CMK (cell line): ENCODE measurements around the gene GRAP2.
A peak's percentile ranks its signal among the peaks of the same experiment; 100 is the strongest.
"Not testable (repeated sequence)": the region's sequence is repeated elsewhere in the genome, so short reads cannot be mapped to it uniquely, and the experiment has no call there.

Source experiments
- DNase-seq: peaks from one replicate; pipeline ENCODE4 v3.0.0-alpha.2; 2010; ENCODE audit warnings: low read depth

Gene GRAP2

DNA sequence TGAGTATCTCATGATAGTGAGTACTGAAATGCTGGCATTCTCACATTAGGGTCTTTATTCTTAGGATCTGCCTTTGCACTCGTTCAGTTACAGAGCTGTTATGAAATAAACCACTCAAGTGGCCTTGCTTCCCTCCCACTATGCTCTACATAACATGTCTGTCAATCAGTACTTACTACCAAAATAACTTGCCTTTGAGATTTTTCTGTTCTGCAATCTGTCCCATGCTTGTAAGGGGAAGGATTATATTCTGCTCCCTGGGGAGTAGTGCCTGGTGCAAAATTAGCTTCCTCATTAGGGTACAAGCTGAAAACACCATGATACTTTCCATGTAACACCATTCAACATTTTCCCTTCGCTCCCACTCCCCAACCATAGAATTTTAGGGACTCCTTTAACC is 1.9 kb upstream of the GRAP2 start:
- DNase-seq: no peak

DNA sequence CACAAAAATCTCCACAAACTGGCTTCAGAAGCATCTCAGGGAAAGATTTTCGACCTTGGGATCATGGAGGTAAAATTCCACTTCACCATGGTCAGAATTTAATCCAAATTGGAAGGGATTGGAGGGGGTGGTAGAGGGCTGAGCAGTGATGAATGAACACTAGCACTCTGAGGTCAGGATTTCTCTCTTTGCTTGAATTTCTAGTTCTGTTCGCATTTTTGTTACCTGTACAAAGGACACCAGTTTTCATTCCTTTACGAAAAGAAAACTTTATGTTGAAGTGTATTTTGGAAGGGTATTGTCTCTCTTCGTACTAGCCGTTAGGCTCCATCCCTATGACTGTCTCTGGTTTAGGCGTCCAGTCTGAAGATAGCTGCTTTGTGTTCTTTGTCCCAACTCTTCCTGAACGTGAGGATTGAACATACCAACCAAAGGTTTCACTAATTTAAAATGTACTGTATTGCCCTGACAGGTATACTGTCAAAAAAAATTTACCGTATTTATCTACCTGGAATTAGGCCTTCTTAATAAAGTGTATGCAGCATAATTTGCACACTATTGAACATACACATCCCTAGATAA is 772 bp downstream of the GRAP2 start:
- no peak for DNase-seq

DNA sequence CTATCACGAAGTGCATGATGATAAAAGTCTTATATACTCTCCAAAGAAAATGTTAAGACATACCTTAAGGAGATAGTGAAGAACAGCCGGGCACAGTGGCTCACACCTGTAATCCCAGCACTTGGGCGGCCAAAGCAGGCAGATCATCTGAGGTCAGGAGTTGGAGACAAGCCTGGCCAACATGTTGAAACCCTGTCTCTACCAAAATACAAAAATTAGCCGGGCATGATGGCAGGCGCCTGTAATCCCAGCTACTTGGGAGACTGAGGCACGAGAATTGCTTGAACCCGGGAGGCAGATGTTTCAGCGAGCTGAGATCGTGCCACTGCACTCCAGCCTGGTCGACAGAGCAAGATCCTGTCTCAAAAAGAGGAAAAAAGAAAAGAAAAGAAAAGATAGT is 3.1 kb downstream of the GRAP2 start:
- not testable (repeated sequence) for DNase-seq

DNA sequence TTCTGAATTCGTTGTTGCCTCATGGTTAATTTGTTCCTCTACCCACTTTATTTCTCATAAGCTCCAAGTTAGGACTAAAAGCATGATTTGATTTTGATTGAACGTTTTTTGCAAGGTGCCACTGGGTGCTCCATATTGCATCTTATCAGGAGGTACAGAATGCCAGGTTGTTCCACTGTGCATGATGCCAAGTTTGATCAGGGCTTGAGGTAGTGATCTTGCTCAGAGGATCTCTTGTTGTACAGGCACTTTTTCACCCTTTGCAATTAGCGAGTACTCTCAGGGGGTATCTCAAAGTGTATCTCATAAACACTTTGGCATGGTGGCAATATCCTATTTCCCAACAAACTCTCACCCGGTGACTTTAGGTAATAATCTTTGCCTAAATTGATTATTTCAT is 4.0 kb downstream of the GRAP2 start:
- DNase-seq: no peak

DNA sequence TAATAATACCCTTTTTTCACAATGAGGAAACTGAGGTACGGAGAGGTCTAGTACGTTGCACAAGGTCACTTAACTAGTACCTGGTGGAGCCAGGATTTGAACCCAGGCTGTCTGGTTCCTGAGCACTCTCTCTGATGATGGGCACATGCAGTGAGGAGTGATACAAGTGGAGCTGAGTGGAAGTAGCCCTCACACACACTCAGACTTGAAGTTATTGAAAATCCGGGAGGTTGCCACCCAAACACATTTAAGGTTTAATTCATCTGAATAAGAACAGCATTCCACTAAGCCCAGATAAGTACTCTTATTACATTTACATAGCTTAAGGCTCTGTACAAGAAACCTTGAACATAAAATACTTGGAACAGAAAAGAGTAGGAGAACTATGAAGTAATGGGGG is 4.8 kb downstream of the GRAP2 start:
- DNase-seq: no peak

DNA sequence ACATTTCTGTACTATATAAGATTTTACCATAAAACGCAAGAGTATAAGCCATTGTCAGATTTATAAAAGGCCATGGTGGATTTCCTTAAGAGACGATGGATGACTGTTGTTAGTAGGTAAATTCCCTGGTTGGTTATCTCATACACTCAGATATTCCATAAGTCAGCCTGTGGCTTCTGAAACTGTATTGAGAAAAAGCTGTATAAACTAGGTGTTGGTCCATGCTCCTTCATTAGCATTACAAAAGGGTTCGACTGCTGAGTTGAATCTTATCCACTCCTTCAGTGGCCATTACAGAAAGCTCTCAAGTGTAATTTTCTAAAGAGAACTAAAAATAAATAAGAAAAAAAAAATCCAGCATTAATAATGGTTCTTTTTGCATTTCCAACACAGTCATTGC is 5.3 kb downstream of the GRAP2 start:
- DNase-seq: no peak

DNA sequence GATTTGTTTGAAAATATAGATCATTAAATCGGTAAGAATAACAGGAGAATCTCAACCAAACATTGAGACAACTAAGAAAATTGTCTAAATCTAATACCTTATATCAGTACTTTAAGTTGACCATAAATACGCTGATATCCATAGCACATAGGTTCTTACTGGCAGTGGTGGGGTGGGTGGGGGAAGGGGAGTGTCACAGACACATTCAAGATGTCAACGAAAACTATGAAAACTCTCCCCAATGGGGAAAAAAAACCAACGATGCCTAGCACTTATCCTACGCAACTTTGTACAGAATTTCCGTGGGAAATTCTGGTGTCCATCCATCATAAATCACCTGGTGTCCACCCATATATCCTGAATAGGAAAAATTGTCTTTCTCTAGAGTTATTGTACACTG is 6.2 kb downstream of the GRAP2 start:
- DNase-seq: no peak

DNA sequence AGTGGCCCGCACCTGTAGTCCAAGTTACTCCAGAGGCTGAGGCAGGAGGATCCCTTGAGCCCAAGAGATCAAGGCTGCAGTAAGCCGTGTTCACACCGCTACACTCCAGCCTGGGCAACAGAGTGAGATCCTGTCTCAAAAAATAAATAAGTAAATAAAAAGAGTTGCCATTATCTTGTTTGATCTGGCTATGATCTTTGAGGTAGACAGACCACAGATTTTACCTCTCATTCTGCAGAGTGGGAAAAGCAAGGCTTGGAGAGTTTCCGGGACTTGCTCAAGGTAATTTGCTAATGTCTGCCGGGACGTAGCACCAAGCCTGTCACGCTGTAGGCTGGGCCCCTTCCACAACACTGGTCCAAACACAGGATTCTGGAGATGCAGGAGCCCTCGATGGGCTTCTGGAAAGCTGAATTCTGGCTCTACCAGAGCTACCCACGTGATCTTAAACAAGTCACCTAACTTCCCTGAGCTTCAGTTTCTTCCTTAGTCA is 6.8 kb downstream of the GRAP2 start:
- DNase-seq: no peak

DNA sequence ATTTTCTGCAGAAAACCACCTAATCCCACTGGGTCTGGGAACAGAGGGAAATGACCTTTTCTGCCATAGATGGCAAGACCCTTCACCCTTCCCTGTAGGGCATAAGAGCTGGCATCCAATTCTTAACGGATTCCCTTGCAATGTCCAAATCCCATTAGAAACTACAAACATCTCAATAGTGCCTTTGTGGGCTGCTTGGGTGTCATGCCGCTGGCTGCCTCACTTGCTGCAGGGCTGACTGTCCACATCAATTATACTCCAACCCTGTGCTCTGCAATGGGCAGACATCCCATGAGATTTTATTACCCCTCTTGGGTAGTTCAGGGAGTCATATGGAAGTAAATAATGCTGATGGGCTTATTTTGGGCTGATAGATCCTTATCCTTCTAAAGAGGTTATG is 7.3 kb downstream of the GRAP2 start:
- no peak for DNase-seq

DNA sequence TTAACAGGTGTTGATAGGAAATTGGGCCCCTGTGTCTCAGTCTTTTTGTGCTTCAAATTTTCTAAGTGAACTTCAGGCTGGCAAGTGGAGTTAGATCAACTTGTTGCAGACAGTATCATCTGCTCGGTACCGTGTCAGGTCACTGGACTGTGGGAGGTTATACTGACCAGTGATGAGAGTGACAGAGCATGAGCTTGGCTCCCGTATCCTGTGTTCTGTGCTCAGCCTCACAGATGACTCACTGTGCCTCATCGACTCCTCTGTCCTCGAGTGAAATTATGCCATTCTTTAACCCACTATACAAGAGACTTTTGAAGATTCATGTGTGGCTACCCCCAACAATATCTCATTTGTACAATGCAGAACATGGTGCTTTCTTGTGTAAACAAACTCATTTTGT is 7.9 kb downstream of the GRAP2 start:
- DNase-seq: no peak

DNA sequence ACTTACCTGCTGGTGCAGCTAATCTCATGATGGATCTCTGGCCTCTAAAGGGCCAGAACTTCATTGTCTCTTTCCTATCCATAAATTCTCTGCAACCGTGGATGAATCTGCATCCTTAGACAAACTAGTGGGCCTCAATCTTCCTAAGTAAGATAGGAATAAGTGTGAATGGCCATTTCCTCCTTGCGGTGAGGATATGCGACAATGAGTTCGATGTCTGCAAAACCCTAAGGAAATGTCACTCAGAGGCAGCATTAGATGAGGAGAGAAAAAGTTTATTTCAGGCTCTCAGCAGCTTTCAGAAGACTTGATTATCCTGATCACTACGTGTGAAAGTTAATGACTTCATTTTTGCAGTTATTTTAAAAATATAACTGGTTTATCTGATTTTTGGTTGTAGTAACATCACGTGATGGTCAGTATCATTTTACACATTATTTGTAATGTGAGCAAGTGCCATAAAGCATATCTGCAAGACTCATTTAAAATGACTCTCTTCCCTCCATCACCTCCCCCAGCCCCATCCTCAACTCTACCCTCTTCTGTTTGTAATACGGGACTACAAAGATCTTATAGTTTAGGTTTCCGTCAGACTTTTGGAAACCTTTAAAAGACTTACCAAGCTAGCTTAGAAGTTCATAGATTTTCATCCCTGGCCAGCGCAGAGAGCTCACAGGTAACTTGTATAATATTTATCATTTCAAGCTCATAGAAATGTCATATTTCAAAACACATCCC is 10.2 kb downstream of the GRAP2 start:
- no peak for DNase-seq

DNA sequence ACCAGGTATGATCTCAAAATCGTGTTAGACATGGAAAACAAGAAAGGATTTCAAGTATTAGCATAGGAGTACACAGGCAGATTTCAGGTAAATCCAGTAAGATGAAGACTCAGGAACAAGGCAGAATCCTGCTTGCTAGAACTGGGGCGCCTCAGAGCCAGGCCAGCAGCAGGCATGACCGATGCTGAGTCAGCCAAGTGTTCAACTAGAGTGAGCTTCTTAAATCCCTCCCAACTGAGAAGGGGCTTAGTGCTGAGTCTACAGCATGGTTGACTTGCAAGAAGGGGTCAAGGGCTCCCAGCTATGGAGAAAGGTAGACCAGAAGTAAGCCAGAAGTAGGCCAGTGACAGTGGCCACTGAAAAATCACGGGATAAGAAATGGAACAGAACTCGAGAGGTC is 12.4 kb downstream of the GRAP2 start:
- DNase-seq: no peak

DNA sequence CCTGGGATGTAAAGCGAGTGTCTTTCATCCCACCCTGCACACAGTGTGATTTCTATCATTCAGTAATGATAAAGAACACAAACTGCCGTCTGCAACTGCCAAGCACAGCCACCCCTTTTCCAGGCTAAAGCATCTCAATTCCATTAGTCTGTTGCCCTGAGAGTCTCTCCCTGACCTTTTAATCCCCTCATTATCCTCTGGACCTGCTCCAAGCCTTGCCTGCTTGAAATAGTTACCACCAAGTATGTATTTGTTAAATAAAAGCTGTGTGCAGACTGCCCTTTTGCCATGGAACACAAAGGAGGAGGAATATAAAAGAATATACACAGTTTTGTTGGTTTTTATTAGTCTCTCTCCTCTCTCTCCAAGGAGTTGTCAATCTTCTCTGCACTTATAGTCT is 13.0 kb downstream of the GRAP2 start:
- DNase-seq: no peak

DNA sequence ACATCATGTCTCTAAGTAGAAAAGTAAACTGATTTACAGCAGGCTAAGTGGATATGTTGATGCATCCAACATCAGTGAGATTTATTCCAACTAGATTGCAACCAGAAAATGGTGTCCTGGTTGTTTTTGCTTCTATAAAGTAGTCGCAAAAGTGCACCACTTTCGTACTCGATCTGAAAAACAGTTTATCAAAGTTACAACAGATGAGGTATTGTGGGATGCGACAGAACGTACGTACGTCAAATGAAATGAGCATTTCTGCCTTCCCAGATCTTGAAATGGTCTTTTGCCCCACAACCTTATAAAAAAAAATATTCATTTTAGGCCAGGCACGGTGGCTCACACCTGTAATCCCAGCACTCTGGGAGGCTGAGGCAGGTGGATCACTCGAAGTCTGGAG is 13.7 kb downstream of the GRAP2 start:
- DNase-seq: no peak

DNA sequence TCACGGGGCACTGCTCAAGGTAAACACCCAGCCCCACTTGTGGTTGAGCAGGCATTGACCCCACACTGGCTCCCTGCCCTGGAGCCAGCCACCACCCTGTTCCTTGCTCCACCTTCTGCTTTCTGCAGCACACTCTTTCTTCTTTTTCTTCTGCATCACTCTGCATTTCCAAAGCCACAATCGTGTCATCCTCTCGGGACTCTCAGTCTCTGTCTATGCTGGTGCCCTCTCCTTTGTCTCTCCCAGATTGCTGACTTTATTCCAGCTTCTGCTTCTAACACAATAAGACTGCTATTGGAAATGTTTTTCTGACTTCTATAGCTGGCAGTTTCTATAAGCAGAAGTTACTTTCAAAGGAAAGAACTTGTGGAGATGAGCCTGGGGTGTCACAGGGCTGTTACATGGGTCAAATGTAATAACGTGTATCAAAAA is 14.4 kb downstream of the GRAP2 start:
- DNase-seq: no peak

DNA sequence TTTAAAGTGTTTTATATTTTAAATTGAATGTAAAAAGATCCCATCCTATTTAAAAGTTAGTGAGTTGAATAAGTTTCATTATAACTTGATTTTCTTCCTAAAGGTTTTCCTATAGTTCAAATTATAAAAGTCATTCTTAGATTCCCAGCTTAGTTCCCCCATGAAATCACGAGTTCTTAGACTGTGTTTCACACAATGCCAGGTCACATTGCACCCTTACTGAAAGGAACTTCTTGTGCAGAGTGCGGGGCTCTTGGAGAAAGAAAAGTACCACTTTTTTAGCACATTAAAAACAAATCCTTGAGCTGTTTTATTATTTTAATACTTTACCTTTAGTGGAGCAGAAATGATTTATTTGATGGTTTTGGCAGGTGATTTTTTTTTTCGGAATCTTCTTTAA is 15.6 kb downstream of the GRAP2 start:
- DNase-seq: no peak

DNA sequence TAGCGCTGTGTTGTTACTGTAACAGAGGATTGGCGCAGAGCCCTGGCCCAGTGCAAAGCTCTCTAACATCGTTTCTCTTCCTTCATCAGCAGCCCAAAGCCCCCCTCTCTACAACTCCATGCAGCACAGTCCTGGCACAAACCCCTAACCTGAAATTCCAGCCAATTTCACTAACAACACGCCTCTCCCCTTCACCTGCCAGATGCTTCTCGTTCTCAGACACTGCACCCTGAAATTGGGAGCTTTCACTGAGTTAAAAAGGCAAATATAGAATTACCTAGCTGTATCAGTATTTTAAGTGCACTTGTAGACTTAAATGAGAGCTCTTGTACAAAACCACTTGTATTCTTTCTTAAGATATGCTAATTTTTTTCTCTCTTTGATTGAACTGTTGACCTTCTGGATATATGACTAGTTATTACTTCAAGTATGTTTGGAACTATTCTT is 16.3 kb downstream of the GRAP2 start:
- DNase-seq: no peak

DNA sequence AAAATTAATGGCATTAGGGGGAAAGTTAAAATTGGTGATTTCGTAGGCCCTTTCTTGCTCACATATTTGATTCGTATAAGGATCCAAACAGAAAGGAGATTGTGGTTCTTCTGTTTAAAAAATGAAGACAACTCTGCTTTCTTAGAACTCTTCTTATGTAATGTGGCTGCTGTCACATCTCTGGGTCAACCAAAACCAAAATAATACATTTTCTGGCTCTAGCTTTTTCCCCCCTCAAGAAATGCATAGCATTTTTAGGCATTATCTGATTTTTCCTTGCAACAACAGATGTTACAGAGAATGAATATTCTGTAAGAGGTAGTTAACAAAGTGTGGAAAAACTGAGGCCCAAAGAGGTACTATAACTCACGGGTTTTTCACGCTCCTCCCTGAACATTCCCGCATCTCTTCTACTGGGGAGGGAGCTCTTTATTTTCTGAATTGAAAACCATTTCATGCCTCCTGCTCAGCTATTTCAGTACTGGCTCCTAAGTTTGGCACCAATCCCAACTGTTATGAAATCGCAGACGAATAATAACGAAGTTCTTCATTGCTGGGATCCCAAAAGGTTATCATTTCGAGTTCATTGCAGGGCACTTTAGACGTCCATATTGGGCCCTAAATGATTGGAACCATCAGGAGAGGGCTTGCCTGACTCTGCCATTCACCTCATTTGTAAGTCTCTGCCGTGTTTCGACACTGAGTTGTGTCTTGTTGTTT is 17.1 kb downstream of the GRAP2 start:
- DNase-seq: no peak

DNA sequence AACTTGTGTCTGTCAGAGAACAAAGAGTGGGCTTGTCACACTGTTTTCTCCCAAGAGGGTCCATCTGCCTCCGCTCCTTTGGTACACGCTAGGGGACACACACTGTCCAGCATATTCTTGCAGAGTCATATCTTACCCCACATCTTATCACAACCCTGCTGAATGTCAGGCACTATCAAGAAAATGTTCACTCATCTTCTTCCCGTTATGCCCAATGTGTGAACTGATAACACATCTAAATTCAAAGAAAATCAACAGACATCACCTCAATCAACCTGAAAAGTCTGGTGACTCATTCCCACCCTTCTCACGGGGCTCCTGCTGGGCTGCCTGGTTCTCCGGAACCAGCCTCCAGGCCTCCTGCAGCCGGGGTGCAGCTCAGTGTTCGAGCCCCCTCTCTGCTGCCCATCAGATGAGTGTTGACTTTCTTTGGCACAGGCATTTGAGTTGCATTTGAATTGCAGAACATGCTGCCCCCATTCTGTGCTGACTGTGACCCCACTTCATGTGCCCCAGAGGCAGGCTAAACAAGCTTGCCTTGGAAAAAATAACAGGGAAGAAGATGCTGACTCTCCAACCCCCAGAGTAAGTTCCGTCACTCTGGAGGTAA is 19.4 kb downstream of the GRAP2 start:
- peak; percentile 86 for DNase-seq

DNA sequence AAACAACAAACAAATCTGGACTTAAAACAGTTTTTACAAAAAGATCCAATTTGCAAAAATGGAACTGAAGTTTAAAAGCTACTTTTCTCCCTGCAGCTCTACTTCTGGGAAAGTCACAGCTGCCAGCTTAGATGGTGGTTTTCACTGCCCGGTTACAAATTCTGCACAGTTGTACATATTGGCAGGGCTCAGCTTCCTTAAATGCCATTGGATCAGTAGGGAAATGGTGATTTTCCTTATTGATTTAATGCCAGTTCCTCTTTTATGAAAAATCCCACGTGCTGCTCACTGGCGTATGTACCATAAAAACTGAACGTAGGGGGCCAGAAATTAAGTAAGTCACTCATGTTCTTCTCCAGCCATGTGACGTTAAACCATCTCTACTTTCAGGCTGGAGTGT is 22.8 kb downstream of the GRAP2 start:
- DNase-seq: no peak

DNA sequence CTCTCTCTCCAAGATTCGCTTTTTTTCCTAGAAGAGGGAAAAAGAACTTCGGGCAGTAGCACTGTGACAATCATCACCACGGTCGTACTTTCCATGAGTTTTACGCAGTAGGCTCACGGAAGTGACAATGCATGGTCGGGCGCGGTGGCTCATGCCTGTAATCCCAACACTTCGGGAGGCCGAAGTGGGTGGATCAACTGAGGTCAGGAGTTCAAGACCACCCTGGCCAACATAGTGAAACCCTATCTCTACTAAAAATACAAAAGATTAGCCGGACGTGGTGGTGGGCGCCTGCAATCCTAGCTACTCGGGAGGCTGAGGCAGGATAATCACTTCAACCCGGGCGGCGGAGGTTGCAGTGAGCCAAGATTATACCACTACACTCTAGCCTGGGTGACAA is 23.4 kb downstream of the GRAP2 start:
- no peak for DNase-seq

DNA sequence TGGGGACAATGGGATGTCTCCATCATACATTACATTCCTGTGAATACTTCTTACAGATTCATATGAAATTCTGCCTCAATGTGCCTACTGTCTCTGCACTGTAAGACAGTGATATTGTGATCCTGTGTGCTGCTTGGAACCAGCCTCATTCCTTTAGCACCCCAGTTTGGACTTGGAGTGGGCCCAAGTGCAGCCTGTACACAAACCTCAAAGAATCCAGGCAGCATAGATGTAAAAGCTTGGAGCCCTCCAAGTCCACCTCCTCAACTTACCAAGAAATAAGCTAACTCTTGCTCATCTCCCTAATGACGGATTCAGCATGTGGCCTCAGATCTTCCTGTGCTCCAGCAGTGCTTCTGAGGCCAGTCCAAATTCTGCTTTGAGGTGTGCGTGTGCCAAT is 24.4 kb downstream of the GRAP2 start:
- DNase-seq: no peak
